ENCODE measurements around the gene NDUFS3.
A peak's percentile ranks its signal among the peaks of the same experiment; 100 is the strongest.

- TF ChIP-seq POLR2A (IDR thresholded peaks at IDR 0.05) (peak; percentile 68 to 71), CTCF (IDR thresholded peaks at IDR 0.05) (no peak), EP300 (IDR thresholded peaks at IDR 0.05) (peak in 1 of 4 donors; percentile 19)
These were observed at the start of gene NDUFS3, which contains the start of gene KBTBD4 for GRCh38 chr11:47578524-47579494.
